GM21717 (cell line): ENCODE data around the gene ALOX12B.
"Not testable (repeated sequence)": the region's sequence is repeated elsewhere in the genome, so short reads cannot be mapped to it uniquely, and the experiment has no call there.

ENCODE experiments used
- ATAC-seq: cut with Tn5 transposase; IDR thresholded peaks from one replicate; pipeline ENCODE4 v1.9.1; 2021; ENCODE audit warnings: mild to moderate bottlenecking, moderate library complexity; ENCODE audit not compliant: unreplicated experiment

Gene ALOX12B

DNA sequence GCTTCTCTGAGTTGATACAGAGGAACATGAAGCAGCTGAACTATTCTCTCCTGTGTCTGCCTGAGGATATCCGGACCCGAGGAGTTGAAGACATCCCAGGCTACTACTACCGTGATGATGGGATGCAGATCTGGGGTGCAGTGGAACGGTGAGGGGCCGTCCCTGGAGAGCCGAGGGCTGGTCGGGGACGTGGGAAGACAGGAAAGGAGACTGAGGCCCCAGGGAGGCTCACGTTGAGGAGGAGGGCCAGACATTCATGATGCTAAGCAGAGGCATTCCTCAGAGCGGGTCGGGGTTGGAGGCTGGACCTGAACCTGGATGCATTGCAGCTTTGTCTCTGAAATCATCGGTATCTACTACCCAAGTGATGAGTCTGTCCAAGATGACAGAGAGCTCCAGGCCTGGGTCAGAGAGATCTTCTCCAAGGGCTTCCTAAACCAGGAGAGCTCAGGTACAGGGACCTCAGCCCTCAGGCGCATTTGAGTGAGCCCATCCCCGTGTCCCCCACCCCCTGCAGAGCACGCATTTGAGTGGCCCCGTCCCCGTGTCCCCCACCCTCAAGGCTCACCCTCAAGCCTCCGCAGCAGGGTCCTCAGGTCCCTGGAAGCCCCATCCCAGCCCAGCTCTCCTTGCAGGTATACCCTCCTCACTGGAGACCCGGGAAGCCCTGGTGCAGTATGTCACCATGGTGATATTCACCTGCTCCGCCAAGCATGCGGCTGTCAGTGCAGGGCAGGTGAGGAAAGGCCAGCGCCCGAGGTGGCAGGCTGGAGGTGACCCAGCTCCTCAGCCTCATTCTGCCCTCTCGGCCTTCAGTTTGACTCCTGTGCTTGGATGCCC is 40.4 kb downstream of the ALOX12B start:
- ATAC-seq, result no peak

GRCh38 chr17:8046306-8046928 is 41.1 kb downstream of the ALOX12B start:
- no peak for ATAC-seq

GRCh38 chr17:8044819-8045810 is 42.4 kb downstream of the ALOX12B start:
- ATAC-seq, result no peak

- no peak for ATAC-seq
Measured at GRCh38 chr17:8041979-8042378, 45.5 kb downstream of the ALOX12B start.

GRCh38 chr17:8041249-8041928 is 46.1 kb downstream of the ALOX12B start:
- no peak for ATAC-seq

DNA sequence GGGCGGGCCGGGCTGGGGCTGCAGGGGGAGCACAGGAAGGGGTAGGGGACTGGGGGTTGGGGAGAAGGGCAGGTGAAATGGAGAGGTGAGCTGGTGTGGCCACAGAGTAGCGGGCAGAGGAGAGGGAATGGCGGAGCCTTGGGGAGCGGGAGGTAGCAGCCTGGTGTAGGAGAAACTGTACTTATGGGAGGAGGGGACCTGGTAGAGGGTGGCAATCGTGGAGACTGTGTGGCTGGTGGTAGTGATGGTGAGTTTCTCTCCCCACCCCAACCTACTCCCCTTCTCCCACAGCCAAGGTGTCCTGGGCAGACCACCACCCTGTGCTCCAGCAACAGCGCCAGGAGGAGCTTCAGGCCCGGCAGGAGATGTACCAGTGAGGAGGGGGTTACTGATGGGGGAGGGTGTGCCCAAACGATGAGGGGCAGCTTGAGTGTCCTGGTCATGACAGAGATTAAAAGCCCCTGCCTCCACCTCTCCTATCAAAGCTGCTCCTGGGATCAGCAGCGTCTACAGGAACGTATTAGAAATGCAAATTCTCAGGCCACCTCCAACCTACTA is 47.8 kb downstream of the ALOX12B start:
- ATAC-seq, result no peak

DNA sequence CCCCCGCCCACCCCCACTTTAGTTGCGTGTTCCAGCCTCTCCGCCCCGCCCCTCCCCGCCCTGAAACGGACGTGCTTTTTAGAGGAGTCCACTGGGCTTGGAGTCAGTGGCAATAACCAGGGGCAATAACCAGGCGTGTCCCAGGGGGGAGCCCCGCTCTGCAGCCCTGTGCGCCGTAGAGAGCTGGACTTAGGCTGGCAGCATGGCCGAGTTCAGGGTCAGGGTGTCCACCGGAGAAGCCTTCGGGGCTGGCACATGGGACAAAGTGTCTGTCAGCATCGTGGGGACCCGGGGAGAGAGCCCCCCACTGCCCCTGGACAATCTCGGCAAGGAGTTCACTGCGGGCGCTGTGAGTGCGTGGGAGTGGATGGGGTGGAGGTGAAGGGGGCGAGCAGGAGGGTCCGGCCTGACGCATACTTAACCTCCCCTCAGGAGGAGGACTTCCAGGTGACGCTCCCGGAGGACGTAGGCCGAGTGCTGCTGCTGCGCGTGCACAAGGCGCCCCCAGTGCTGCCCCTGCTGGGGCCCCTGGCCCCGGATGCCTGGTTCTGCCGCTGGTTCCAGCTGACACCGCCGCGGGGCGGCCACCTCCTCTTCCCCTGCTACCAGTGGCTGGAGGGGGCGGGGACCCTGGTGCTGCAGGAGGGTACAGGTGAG is 48.4 kb downstream of the ALOX12B start, which contains the start of gene ALOX15B:
Gene ALOX15B (plus strand): TSS at position 106 of the 657 bp plus-strand sequence. CDS start 97 bp downstream, at position 203.
- no peak for ATAC-seq

DNA sequence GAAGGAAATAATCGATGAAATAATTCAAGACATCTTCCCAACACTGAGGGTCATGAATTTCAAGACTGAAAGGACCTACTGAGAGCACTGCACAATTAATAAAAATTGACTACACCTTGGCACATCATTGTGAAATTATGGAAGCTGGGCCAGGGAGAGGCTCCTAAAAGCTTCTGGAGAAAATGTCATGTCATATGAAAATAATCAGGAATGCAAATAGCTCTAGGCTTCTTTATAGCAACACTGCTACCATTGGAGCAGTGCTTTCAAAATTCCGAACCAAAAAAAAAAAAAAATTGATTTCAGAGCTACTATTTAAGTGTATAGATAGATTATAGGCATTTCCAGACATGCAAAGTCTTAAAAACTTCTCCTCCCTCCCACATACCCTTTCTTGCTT is 55.1 kb downstream of the ALOX12B start:
- no peak for ATAC-seq

- ATAC-seq, result no peak
Measured at GRCh38 chr17:8031950-8032349, 55.6 kb downstream of the ALOX12B start.

GRCh38 chr17:8031261-8031661 is 56.3 kb downstream of the ALOX12B start:
- no peak for ATAC-seq

DNA sequence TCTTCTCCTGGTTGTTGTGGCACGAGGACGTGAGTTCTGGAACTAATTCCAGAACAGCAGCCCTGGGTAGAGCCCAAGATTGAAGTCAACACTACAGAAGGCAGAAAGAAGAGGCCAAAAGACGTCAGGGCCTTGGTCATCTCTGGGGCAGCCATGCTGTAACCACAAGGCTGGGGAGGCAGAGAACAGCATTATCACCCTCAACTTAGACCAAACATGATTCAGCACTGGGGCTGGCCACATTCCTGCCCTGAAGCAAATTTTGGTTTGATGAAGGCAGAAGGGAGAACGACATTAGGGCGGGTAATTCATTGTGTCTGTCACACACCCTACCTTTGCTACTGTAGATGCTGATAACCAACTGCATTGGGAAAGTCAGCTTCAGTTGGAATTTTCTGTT is 58.4 kb downstream of the ALOX12B start:
- no peak for ATAC-seq

GRCh38 chr17:8025176-8025911 is 62.2 kb downstream of the ALOX12B start:
- ATAC-seq, result no peak

- ATAC-seq, result not testable (repeated sequence)
Measured at GRCh38 chr17:8024161-8024560, 63.4 kb downstream of the ALOX12B start.
